B cell (primary cell): ENCODE results near the gene TOM1L1. TPM values are rescaled to one million over a fixed set of nuclear protein-coding genes. Genes with fewer than 3 reads are reported as not detected.

Experiments
- ATAC-seq: fragments of 200-7000 bp; cut with Tn5 transposase; one replicate; pipeline ENCODE4 v1.10.0; 2021; ENCODE audit warnings: low read depth, mild to moderate bottlenecking, moderate number of reproducible peaks, moderate library complexity
- CTCF ChIA-PET: fragments of 350-600 bp; sonication (Branson Sonifier 250); formaldehyde crosslinking; loops from one replicate; lab custom pipeline; 2021; ENCODE audit warnings: antibody characterized with exemption, inconsistent platforms; lab: Charles Lee
- POLR2A ChIA-PET: fragments of 350-600 bp; sonication (Branson Sonifier 250); formaldehyde crosslinking; loops from one replicate; lab custom pipeline; 2021; ENCODE audit warnings: antibody characterized with exemption; lab: Charles Lee
- DNase-seq: peaks from one replicate; pipeline ENCODE4 v3.0.0; 2013
- H2AFZ ChIP-seq: 2 replicates; pipeline ENCODE4 v1.6.1; 2012; ENCODE audit warnings: mild to moderate bottlenecking, low read depth, low read length; ENCODE audit not compliant: insufficient read depth, poor library complexity, severe bottlenecking
- H3K27ac ChIP-seq, 2 donors: 1 replicate in 1 of 2; 2 replicates in 1 of 2; pipeline ENCODE4 v1.5.1; 2012 to 2013; ENCODE audit warnings: low read length in 2 of 2, mild to moderate bottlenecking in 2 of 2, moderate library complexity in 1 of 2
- H3K27me3 ChIP-seq, 4 experiments: fragments of 200-600 bp in 1 of 4; sonication (generic) in 1 of 4; replicated peaks in 1 of 4; 1 replicate in 2 of 4; 2 replicates in 2 of 4; pipeline versions ENCODE4 v1.6.1 to v1.7.0; 2013 to 2016; ENCODE audit warnings: low read length in 3 of 4, mild to moderate bottlenecking in 2 of 4, mixed read lengths in 1 of 4, moderate library complexity in 1 of 4; ENCODE audit not compliant: insufficient read depth in 4 of 4, control insufficient read depth in 3 of 4; ENCODE audit errors: control extremely low read depth in 1 of 4
- H3K36me3 ChIP-seq, 2 experiments: replicated peaks in 1 of 2; 1 replicate in 1 of 2; 2 replicates in 1 of 2; pipeline versions ENCODE4 v1.6.1 to v1.7.1; 2013; ENCODE audit warnings: low read length in 1 of 2; ENCODE audit not compliant: insufficient read depth in 2 of 2, control insufficient read depth in 1 of 2; ENCODE audit errors: control extremely low read depth in 1 of 2, extremely low read depth in 1 of 2
- H3K4me1 ChIP-seq, 2 donors: fragments of 200-600 bp in 1 of 2; sonication (generic) in 1 of 2; 1 replicate in 1 of 2; 2 replicates in 1 of 2; pipeline versions ENCODE4 v1.5.1 to v1.6.1; 2013 to 2017; ENCODE audit warnings: low read length in 2 of 2; ENCODE audit not compliant: control insufficient read depth in 2 of 2, insufficient read depth in 2 of 2
- H3K4me2 ChIP-seq: replicated peaks from 2 replicates; pipeline ENCODE3; 2012; ENCODE audit warnings: mild to moderate bottlenecking, low read depth, low read length; ENCODE audit not compliant: poor library complexity, severe bottlenecking
- H3K4me3 ChIP-seq, 5 experiments: fragments of 200-600 bp in 1 of 5; sonication (generic) in 1 of 5; 1 replicate in 3 of 5; 2 replicates in 2 of 5; pipeline versions ENCODE4 v1.5.1 to v1.7.0; 2011 to 2016; ENCODE audit warnings: low read length in 4 of 5, mild to moderate bottlenecking in 4 of 5, low read depth in 2 of 5, control low read depth in 1 of 5, moderate library complexity in 1 of 5; ENCODE audit not compliant: insufficient read depth in 1 of 5; ENCODE audit errors: control extremely low read depth in 1 of 5, extremely low read depth in 1 of 5
- H3K79me2 ChIP-seq: fragments of 200-600 bp; sonication (generic); one replicate; pipeline ENCODE4 v1.6.0; 2016; ENCODE audit warnings: low read length; ENCODE audit not compliant: control insufficient read depth, insufficient read depth
- H3K9ac ChIP-seq: fragments of 200-600 bp; sonication (generic); 2 replicates; pipeline ENCODE4 v1.6.1; 2017; ENCODE audit warnings: mild to moderate bottlenecking, low read length, moderate library complexity
- H3K9me3 ChIP-seq, 3 donors: one replicate each; pipeline versions ENCODE4 v1.6.1 to v1.7.1; 2013; ENCODE audit warnings: low read length in 2 of 3; ENCODE audit not compliant: control insufficient read depth in 2 of 3, insufficient read depth in 1 of 3; ENCODE audit errors: control extremely low read depth in 1 of 3
- H4K20me1 ChIP-seq: 2 replicates; pipeline ENCODE4 v1.6.0; 2012; ENCODE audit warnings: mild to moderate bottlenecking, low read length; ENCODE audit not compliant: insufficient read depth, control insufficient read depth, poor library complexity, severe bottlenecking
- H3K27ac Mint-ChIP-seq: one replicate; pipeline ENCODE4 v1.8.0; 2021; ENCODE audit warnings: mixed read lengths
- H3K27me3 Mint-ChIP-seq: one replicate; pipeline ENCODE4 v1.8.0; 2021; ENCODE audit warnings: mixed read lengths
- H3K4me1 Mint-ChIP-seq: one replicate; pipeline ENCODE4 v1.8.0; 2021; ENCODE audit warnings: mixed read lengths
- H3K4me3 Mint-ChIP-seq: one replicate; pipeline ENCODE4 v1.8.0; 2021; ENCODE audit warnings: mixed read lengths
- H3K9me3 Mint-ChIP-seq: one replicate; pipeline ENCODE4 v1.8.0; 2022; ENCODE audit warnings: mixed read lengths; ENCODE audit not compliant: insufficient read depth
- CTCF ChIP-seq: fragments of 200-600 bp; IDR thresholded peaks from one replicate; pipeline ENCODE4 v1.8.0; 2022; ENCODE audit warnings: antibody characterized with exemption, mild to moderate bottlenecking
- EZH2 ChIP-seq: IDR thresholded peaks from 2 replicates; pipeline ENCODE4 v1.6.1; 2012; ENCODE audit warnings: borderline replicate concordance, low read depth, mild to moderate bottlenecking, moderate library complexity, low read length; ENCODE audit not compliant: insufficient read depth, poor library complexity, severe bottlenecking
- WGBS: methylation state at CpG from one replicate; pipeline ENCODE4 v1.1.5; 2013; ENCODE audit warnings: missing lambda C conversion rate; ENCODE audit not compliant: insufficient coverage; 5-methylcytosine and 5-hydroxymethylcytosine counted together
- intact Hi-C: fragments of 100-400 bp; cut with micrococcal nuclease; formaldehyde crosslinking; loops from one replicate; pipeline ENCODE4 v1.10.0; 2022
- polyA plus RNA-seq: library from polyadenylated mRNA; depleted of rRNA; stranded (reverse); fragments of >200 nt; gene quantifications from 2 replicates; pipeline ENCODE4 v1.2.3, GENCODE V29; 2012
- total RNA-seq, 2 donors: library from RNA; stranded (reverse); fragments of 120-200 nt in 1 of 2; gene quantifications; 1 replicate in 1 of 2; 2 replicates in 1 of 2; pipeline versions ENCODE4 v1.2.3 to v1.2.4, GENCODE V29; 2013 to 2022

TOM1L1 gene
- total and polyA plus RNA-seq, 2 donors (not counting 1 experiment from before 2014, with no cell fraction given) = not detected

- Histone ChIP-seq H3K36me3 (no peaks in the 10 kb centered on the region), H3K9me3 (peaks cover 0 to 3% (median 1%) of the 10 kb centered on the region in 3 donors), H4K20me1 (no peaks in the 10 kb centered on the region), H3K4me3 (no peak overlapping the region), H2AFZ (no peak overlapping the region), H3K4me2 (no peak overlapping the region), H3K27ac (no peak overlapping the region), H3K27me3 (no peaks in the 10 kb centered on the region), H3K4me1 (no peaks in the 10 kb centered on the region), H3K79me2 (no peaks in the 10 kb centered on the region), H3K9ac (no peak overlapping the region)
- intact Hi-C loops = no loop called here
- POLR2A ChIA-PET = no interaction called here
- peaks cover 7% of the 10 kb centered on the region for H3K9me3 Mint-ChIP-seq
- DNase-seq (no peak), ATAC-seq (no peak)
- TF ChIP-seq EZH2 = no peak
- no peak for TF ChIP-seq CTCF
- CTCF ChIA-PET = no interaction called here
- WGBS = no CpG with 5 or more reads among the region's 2 CpGs
- H3K4me3 Mint-ChIP-seq = no peak overlapping the region
- no peaks in the 10 kb centered on the region for H3K27me3 Mint-ChIP-seq
- no peak overlapping the region for H3K27ac Mint-ChIP-seq
- H3K4me1 Mint-ChIP-seq = no peaks in the 10 kb centered on the region
Observed at GRCh38 chr17:54916721-54917120, 16.1 kb downstream of the TOM1L1 start.

GRCh38 chr17:54919425-54919824 lies 18.8 kb downstream of the TOM1L1 start:
- no peak overlapping the region for H3K4me2 ChIP-seq
- H3K79me2 ChIP-seq = no peaks in the 10 kb centered on the region
- DNase-seq (no peak), ATAC-seq (no peak)
- intact Hi-C loops = no loop called here
- Mint-ChIP-seq H3K4me1 (no peaks in the 10 kb centered on the region), H3K27ac (no peak overlapping the region), H3K4me3 (no peak overlapping the region), H3K27me3 (no peaks in the 10 kb centered on the region), H3K9me3 (peaks cover 7% of the 10 kb centered on the region)
- H3K27me3 ChIP-seq = no peaks in the 10 kb centered on the region
- H2AFZ ChIP-seq = no peak overlapping the region
- H3K9ac ChIP-seq = no peak overlapping the region
- H3K9me3 ChIP-seq = peaks cover 0 to 3% (median 1%) of the 10 kb centered on the region in 3 donors
- H3K4me3 ChIP-seq = no peak overlapping the region
- no peaks in the 10 kb centered on the region for H3K36me3 ChIP-seq
- no peak overlapping the region for H3K27ac ChIP-seq
- no peaks in the 10 kb centered on the region for H3K4me1 ChIP-seq
- TF ChIP-seq CTCF (no peak), EZH2 (no peak)
- POLR2A ChIA-PET = no interaction called here
- H4K20me1 ChIP-seq = no peaks in the 10 kb centered on the region
- CTCF ChIA-PET = no interaction called here
